K562 (cell line): Measurements from ENCODE around the gene ERAL1.

Experiments
- BRCA1 ChIP-seq, 2 experiments: fragments of 450-650 bp in 1 of 2; sonication (generic) in 1 of 2; formaldehyde crosslinking in 1 of 2; IDR thresholded peaks; 2 replicates each; pipeline versions ENCODE4 v1.5.0 to v1.6.1; 2017 to 2020; ENCODE audit warnings: mild to moderate bottlenecking in 1 of 2, missing genetic modification reagents in 1 of 2
- CEBPB ChIP-seq: fragments of 450-650 bp; IDR thresholded peaks from 2 replicates; pipeline ENCODE4 v1.6.1; 2016; ENCODE audit warnings: missing genetic modification characterization, missing compliant biosample characterization
- TF ChIP-seq, protein P1 (sequence below), 3 experiments: IDR thresholded peaks in 2 of 3; conservative IDR thresholded peaks in 1 of 3; 2 replicates each; pipeline ENCODE4 v1.5.1; 2011 to 2012; ENCODE audit warnings: low read length in 3 of 3, mild to moderate bottlenecking in 3 of 3, control low read depth in 2 of 3, improper control_type of control experiment in 1 of 3, inconsistent platforms in 1 of 3, low read depth in 1 of 3, mixed read lengths in 1 of 3, moderate library complexity in 1 of 3; ENCODE audit not compliant: insufficient read depth in 2 of 3

DNA sequence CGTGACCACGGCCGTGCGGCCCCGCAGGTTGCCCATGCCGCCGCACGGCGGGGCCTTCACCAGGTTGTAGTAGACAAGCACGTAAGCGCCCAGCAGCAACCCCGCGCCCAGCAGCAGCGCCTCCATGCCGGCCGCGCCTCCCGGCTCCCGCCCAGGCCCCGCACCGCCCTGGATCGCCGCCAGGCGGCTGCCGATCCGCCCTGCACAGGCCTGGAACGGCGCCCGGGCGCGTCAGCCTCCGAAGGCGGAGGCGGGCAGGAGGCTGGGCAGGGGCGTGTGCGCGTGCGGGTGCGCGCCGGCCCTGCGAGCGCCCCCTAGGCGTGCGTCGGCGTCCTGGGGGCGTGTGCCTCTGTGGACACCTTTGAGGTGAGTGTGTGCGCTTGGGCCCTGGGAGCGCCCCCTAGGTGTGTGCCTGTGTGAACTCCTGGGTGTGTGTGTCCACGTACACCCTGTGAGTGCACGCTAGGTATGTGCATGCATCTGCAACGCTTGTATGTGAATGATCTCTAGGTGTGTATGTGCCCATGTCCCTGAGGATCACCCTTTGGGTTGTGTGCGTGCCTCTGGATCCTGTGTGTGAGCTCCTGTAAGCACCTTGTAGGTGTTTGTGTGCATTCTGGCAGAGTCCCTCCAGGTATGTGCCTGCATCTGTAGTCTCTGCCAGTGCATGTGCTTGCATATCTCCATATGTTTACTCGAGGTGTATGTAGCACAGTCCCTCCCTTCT lies 48.2 kb downstream of the ERAL1 start, which contains the start of gene DHRS13:
- TF ChIP-seq CEBPB (tag), result no peak
- TF ChIP-seq, protein P1, sequence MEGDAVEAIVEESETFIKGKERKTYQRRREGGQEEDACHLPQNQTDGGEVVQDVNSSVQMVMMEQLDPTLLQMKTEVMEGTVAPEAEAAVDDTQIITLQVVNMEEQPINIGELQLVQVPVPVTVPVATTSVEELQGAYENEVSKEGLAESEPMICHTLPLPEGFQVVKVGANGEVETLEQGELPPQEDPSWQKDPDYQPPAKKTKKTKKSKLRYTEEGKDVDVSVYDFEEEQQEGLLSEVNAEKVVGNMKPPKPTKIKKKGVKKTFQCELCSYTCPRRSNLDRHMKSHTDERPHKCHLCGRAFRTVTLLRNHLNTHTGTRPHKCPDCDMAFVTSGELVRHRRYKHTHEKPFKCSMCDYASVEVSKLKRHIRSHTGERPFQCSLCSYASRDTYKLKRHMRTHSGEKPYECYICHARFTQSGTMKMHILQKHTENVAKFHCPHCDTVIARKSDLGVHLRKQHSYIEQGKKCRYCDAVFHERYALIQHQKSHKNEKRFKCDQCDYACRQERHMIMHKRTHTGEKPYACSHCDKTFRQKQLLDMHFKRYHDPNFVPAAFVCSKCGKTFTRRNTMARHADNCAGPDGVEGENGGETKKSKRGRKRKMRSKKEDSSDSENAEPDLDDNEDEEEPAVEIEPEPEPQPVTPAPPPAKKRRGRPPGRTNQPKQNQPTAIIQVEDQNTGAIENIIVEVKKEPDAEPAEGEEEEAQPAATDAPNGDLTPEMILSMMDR (IDR thresholded peaks at IDR 0.05 in 2 of 3, conservative IDR thresholded peaks at IDR 0.05 in 1 of 3; ENCODE audit: insufficient read depth in 2 of 3, low read depth in 1 of 3, low read length in 3 of 3), result peak; percentile 99
- TF ChIP-seq BRCA1 (IDR thresholded peaks at IDR 0.05), result no peak
- no peak for TF ChIP-seq BRCA1 (CRISPR knock-in tag; IDR thresholded peaks at IDR 0.05)
